Stimulated activated CD4-positive, alpha-beta T cell treated with anti-CD3 and anti-CD28 coated beads, Interleukin-4, amount 100 ng/mL, for 4 hours (primary cell): ENCODE measurements around the gene ADGRF3.
"Not testable (repeated sequence)": the region's sequence is repeated elsewhere in the genome, so short reads cannot be mapped to it uniquely, and the experiment has no call there.

Experiments
- DNase-seq, 2 experiments: peaks; one replicate each; pipeline ENCODE4 v3.0.0-alpha.2; 2020

Gene ADGRF3

GRCh38 chr2:26314243-26314642 is 32.3 kb downstream of the ADGRF3 start:
- DNase-seq: no peak

GRCh38 chr2:26313446-26313845 is 33.1 kb downstream of the ADGRF3 start:
- DNase-seq: no peak

DNA sequence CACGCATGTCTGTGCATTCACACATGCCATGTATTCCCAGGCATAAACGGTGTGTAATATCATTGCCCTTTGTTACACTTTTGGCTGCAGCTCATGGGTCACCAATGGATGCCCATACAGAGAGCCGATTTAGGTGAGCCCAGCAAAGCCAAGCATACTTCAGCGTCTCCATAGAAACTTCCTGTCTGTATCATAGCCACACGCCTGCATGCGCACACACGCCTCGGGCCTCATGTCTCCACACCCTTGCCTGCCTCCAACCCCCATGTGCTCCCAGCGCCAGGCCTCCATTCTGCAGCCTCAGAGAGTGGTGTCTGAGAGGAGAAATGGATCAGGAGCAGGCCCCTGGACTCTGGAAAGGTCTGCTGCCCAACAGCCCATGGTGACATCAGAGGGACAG is 34.1 kb downstream of the ADGRF3 start:
- no peak for DNase-seq

DNA sequence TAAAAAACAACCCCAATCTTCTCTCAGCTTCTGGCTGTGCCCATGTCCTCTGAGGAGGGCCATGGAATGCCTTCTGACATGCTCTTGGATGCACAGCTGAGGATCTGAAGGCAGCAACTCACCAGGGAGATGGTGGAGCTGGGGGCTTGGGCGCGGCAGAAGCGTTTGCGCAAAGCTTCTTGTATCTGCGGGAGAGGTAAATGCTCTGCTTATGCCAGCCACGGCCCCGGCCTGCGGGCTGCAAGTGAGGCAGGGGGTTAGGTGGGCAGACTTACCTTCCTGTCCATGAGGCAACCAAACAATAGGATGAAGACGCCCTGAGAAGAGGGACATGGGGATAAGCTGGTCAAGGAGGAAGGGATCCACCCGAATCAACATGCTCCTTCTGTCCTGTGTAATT is 36.7 kb downstream of the ADGRF3 start:
- DNase-seq: no peak

- no peak for DNase-seq
Measured at GRCh38 chr2:26305540-26305939, 41.0 kb downstream of the ADGRF3 start.

- not testable (repeated sequence) for DNase-seq
Measured at GRCh38 chr2:26305094-26305493, 41.5 kb downstream of the ADGRF3 start.

DNA sequence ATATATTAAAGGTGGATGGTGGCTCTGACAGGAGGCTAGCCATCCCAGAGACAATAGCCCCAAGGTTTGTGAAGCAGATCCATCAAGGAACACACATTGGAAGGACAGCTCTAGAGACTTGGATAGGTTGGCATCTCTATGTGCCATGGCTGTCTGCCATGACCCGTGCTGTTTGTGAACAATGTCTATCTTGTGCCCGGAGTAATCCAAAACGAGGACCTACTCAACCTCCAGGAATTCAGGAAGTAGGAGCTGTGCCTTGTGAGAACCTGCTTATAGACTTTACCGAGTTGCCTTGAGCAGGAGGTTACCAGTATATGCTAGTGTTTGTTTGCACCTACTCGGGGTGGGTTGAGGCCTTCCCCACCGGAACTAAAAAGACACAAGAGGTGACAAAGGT is 43.7 kb downstream of the ADGRF3 start:
- no peak for DNase-seq

- peak in 1 of 2 experiments; percentile 30 for DNase-seq
Measured at GRCh38 chr2:26300234-26300925, 46.2 kb downstream of the ADGRF3 start.

GRCh38 chr2:26299471-26300101 is 47.0 kb downstream of the ADGRF3 start:
- no peak for DNase-seq

GRCh38 chr2:26298638-26299393 is 47.8 kb downstream of the ADGRF3 start:
- peak in 1 of 2 experiments; percentile 51 for DNase-seq

DNA sequence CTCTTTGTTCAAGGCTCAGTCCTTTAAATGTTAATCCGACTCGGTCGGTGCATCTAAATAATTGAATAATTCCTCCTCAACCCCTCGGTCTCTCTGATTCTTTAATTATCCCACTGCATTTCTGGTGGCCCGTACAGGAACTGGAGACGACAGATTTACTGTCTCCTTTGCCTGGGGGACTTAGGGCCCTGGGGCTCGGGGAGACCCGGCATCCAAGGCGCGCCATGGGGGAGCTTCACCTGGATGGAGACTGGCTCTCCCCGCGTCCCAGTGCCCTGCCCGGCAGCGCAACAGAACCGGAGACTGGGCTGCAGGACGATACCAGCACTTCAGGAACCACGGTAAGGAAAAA is 48.3 kb downstream of the ADGRF3 start:
- DNase-seq: no peak

- DNase-seq: no peak
Measured at GRCh38 chr2:26297061-26297460, 49.5 kb downstream of the ADGRF3 start.

GRCh38 chr2:26295511-26295910 is 51.1 kb downstream of the ADGRF3 start:
- no peak for DNase-seq

DNA sequence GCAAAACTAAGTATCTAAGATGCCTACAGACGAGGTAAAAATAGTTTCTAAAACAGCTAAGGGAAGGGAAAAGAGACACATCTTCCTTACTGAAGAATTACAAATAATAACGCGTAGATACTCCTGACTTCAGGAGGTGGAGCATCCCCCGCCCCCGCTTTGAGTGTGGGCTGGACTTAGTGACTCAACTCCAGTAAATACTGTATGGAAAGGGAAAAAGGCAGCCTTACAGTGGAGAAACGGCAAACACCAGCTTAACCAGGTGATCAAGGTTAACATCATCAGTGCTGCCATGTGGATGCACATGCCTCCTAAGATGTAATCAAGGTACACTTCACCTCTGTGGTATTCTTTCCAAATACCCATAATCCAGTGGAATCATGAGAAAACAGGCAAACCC is 53.9 kb downstream of the ADGRF3 start:
- DNase-seq: no peak

DNA sequence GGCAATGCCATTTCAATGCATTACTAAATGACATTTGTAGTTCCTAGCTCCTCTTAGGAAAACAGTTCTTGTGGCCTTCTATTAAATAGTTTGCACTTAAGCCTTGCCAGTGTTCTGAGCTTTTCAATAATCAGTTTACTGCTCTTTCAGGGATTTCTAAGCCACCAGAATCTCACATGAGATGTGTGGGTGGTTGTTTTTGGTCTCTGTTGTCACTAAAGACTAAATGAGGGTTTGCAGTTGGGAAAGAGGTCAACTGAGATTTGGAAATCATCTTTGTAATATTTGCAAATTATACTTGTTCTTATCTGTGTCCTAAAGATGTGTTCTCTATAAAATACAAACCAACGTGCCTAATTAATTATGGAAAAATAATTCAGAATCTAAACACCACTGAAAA is 56.6 kb downstream of the ADGRF3 start:
- DNase-seq: no peak

DNA sequence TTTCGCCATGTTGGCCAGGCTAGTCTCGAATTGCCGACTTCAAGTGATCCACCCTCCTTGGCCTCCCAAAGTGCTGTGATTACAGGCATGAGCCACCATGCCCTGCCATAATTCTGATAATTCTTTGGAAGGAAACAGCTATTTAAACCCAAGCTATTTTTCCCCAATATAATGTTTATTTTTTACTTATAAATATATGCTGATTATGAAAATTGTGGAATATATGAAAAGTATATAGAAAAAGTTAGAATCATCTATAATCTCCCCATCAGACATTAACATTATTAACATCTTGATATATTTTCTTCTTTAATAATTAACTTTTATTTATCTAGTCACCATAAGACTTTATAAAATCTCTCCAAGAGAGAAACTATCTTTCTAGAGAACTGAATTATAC is 60.7 kb downstream of the ADGRF3 start:
- DNase-seq: no peak

DNA sequence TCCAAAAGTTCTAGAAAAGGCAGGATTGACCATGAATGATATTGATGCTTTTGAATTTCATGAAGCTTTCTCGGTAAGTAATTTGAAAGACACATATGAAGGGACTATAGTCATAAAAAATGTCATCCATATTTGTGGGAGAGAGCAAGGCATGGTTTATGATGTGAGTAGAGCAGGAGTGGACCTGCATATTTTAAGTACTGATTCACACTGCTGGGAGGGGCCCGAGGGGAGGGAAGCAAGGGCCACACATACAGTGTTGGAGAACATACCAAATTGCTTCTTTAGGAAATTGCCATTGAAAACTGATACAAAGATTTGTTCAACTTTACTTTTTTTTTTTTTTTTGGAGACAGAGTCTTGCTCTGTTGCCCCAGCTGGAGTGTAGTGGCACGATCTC is 62.5 kb downstream of the ADGRF3 start:
- no peak for DNase-seq

DNA sequence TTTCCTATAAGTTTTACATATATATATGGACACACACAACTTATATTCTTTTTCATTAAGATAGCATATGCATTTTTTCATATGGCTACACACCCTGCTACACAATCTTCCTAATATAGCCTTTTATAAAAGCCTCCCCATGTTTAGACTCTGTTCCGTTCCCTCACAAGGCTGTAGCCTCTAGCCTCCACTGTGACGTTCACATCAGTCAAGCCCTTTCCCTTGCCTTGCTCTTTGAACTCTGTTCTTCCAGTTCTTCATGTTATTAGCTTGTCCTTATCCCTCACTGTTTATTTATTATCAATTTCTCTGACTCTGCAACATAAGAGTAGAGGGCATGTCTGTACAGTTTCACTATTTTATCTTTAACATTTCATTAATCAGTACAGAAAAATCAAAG is 63.0 kb downstream of the ADGRF3 start:
- DNase-seq: no peak

DNA sequence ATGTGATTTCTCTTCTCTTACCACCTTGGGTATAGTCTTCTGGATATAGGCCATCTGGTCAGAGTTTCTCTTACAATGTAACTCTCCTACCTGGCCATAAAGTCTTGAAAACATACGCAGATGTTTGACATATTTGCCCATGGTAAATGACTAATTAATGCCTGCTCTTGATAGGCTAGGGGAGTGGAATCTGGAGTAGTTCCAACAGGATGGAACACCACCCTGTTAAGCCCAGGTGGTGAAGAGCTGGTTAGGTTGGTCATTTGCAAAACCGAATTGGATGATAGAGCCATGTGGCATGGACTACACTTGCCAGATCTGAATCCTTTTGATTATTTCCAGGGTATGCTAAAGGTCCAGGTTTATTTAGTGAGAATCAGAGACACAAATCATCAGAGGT is 65.4 kb downstream of the ADGRF3 start:
- no peak for DNase-seq

DNA sequence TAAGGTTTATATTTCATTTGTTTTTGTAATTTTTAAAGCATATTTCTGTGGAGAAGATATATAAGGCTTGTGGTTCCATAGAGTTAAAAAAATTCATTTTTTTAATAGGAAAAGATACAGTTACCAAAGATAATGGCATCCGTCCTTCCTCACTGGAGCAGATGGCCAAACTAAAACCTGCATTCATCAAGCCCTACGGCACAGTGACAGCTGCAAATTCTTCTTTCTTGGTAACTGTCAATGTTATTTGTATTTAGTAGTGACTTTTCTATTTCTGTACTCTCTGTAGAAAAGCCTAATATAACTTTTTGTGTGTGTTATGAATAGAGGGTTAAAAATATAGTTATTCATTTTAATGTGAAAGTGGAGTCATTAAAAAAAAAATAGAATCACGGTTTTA is 66.7 kb downstream of the ADGRF3 start:
- DNase-seq: no peak

DNA sequence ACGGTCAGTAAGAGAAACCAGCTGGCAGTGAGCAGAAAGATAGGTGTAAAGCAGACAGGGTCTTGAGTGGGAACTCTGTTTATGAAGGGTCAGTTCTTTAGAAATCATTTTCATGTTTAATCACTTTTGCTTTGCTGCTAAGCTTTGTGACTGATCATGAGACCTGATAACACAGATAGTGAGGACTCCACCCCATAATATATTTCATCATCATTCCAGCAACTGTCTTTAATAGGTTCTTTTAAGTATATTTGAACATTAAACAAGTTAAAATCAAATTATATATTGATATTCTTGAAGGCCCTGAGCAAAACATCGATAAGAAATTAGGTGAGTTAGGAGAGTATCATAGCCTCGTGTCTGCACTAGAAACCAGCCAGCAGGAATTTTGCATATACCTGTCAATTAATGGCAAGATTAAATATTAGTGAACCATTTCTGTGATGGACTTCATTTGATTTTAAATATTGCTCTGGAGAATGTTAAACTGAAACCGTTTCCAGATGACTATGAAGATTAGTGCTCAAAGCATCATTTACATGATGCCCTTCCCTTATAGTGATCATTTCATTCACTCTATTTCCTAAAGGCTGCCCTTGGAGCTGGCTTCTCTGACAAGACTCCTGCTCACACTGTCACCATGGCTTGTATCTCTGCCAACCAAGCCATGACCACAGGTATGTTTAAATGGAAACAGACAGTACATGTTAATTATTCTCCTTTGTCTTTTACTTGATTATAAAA is 69.9 kb downstream of the ADGRF3 start:
- DNase-seq: no peak

GRCh38 chr2:26274058-26274613 is 72.5 kb downstream of the ADGRF3 start:
- no peak for DNase-seq

DNA sequence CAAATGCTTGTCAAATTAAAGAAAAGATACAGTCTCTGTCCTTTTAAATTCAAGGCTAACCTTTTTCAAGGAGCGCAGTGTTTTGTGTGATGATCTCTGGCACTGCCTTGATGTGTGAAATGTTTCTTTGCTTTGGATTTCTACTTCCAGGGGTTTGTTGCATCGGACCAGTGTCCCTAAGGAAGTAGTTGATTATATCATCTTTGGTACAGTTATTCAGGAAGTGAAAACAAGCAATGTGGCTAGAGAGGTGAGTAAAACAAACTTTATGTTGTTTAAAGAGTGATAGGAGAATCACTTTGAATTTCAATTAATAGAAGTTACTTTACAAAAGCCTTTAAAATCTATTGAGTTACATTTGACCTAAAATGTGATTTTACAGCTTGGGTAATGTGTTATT is 73.1 kb downstream of the ADGRF3 start:
- DNase-seq: no peak
